Tibial artery (tissue), 4 donors: ENCODE data around the gene RIC1.
"Not testable (repeated sequence)": the region's sequence is repeated elsewhere in the genome, so short reads cannot be mapped to it uniquely, and the experiment has no call there.

Experiments
- DNase-seq, 2 donors: peaks; one replicate each; pipeline ENCODE4 v3.0.0-alpha.2; 2019
- H3K27ac ChIP-seq, 2 donors: fragments of 200-600 bp; sonication (generic) in 1 of 2; 1 replicate in 1 of 2; 2 replicates in 1 of 2; pipeline ENCODE4 v1.5.1; 2018 to 2019; ENCODE audit warnings: mild to moderate bottlenecking in 1 of 2
- H3K27me3 ChIP-seq, 2 donors: fragments of 200-600 bp; sonication (generic) in 1 of 2; one replicate each; pipeline versions ENCODE4 v1.5.1 to v1.6.0; 2016 to 2019
- H3K36me3 ChIP-seq, 3 donors: fragments of 200-600 bp; sonication (generic) in 2 of 3; one replicate each; pipeline ENCODE4 v1.5.1; 2016 to 2019; ENCODE audit warnings: mild to moderate bottlenecking in 2 of 3
- H3K4me1 ChIP-seq, 4 donors: fragments of 200-600 bp; sonication (generic) in 2 of 4; 1 replicate in 3 of 4; 2 replicates in 1 of 4; pipeline ENCODE4 v1.5.1; 2016 to 2019
- H3K4me3 ChIP-seq, 2 donors: fragments of 200-600 bp; sonication (generic) in 1 of 2; 1 replicate in 1 of 2; 2 replicates in 1 of 2; pipeline ENCODE4 v1.5.1; 2018 to 2019; ENCODE audit warnings: mild to moderate bottlenecking in 2 of 2
- H3K9me3 ChIP-seq, 3 donors: fragments of 200-600 bp; sonication (generic) in 1 of 3; one replicate each; pipeline ENCODE4 v1.5.1; 2016 to 2019
- CTCF ChIP-seq, 2 experiments: fragments of 200-600 bp in 1 of 2; fragments of 450-650 bp in 1 of 2; IDR thresholded peaks; one replicate each; pipeline ENCODE4 v1.5.1; 2017 to 2019; ENCODE audit warnings: antibody characterized with exemption in 2 of 2, mild to moderate bottlenecking in 1 of 2, moderate library complexity in 1 of 2
- intact Hi-C: fragments of 100-400 bp; cut with DNase I; formaldehyde crosslinking; loops from one replicate; pipeline ENCODE4 v1.15.0; 2023; ENCODE audit warnings: low total_unique reads

The RIC1 gene

GRCh38 chr9:5767968-5768932 lies 139.3 kb downstream of the RIC1 start:
- H3K27ac ChIP-seq = no peak overlapping the region
- no peaks in the 10 kb centered on the region for H3K27me3 ChIP-seq
- H3K9me3 ChIP-seq = no peaks in the 10 kb centered on the region
- intact Hi-C loops = no loop called here
- no peak for DNase-seq
- TF ChIP-seq CTCF (IDR thresholded peaks at IDR 0.05) = no peak
- H3K36me3 ChIP-seq = peaks cover 75 to 96% (median 88%) of the 10 kb centered on the region in 3 donors
- no peak overlapping the region for H3K4me3 ChIP-seq
- H3K4me1 ChIP-seq = no peaks in the 10 kb centered on the region

GRCh38 chr9:5773324-5773999 lies 144.6 kb downstream of the RIC1 start:
- Histone ChIP-seq H3K9me3 (peaks cover 0 to 26% (median 2%) of the 10 kb centered on the region in 3 donors), H3K4me1 (no peaks in the 10 kb centered on the region), H3K4me3 (no peak overlapping the region), H3K36me3 (peaks cover 87 to 94% (median 92%) of the 10 kb centered on the region in 3 donors), H3K27ac (no peak overlapping the region), H3K27me3 (no peaks in the 10 kb centered on the region)
- no peak for DNase-seq
- intact Hi-C loops = no loop called here
- TF ChIP-seq CTCF (IDR thresholded peaks at IDR 0.05) = no peak

- H3K9me3 ChIP-seq = peaks cover 0 to 72% (median 18%) of the 10 kb centered on the region in 3 donors
- TF ChIP-seq CTCF (IDR thresholded peaks at IDR 0.05) = no peak
- H3K36me3 ChIP-seq = peaks cover 86 to 95% (median 89%) of the 10 kb centered on the region in 3 donors
- DNase-seq = no peak
- no peaks in the 10 kb centered on the region for H3K4me1 ChIP-seq
- H3K4me3 ChIP-seq = no peak overlapping the region
- H3K27me3 ChIP-seq = no peaks in the 10 kb centered on the region
- intact Hi-C loops = no loop called here
- H3K27ac ChIP-seq = no peak overlapping the region
These were observed 149.9 kb downstream of the RIC1 start for GRCh38 chr9:5778805-5779204.

- Histone ChIP-seq H3K36me3 (peaks cover 77 to 95% (median 80%) of the 10 kb centered on the region in 3 donors), H3K9me3 (peaks cover 0 to 77% (median 18%) of the 10 kb centered on the region in 3 donors)
- intact Hi-C loops, H3K4me3 ChIP-seq, DNase-seq, H3K27me3 ChIP-seq, H3K4me1 ChIP-seq, H3K27ac ChIP-seq: not testable (repeated sequence)
These were observed 150.9 kb downstream of the RIC1 start for GRCh38 chr9:5779705-5780218.

GRCh38 chr9:5783420-5783819 lies 154.5 kb downstream of the RIC1 start:
- DNase-seq, H3K4me1 ChIP-seq, intact Hi-C loops, H3K4me3 ChIP-seq, H3K27me3 ChIP-seq, H3K27ac ChIP-seq: not testable (repeated sequence)
- peaks cover 0 to 56% (median 16%) of the 10 kb centered on the region in 3 donors for H3K9me3 ChIP-seq
- H3K36me3 ChIP-seq = peaks cover 68 to 88% (median 70%) of the 10 kb centered on the region in 3 donors

- no peak for TF ChIP-seq CTCF (IDR thresholded peaks at IDR 0.05)
- Histone ChIP-seq H3K4me3 (no peak overlapping the region), H3K27ac (no peak overlapping the region), H3K9me3 (peaks cover 0 to 50% (median 11%) of the 10 kb centered on the region in 3 donors), H3K27me3 (no peaks in the 10 kb centered on the region), H3K4me1 (no peaks in the 10 kb centered on the region), H3K36me3 (peaks cover 63 to 83% (median 64%) of the 10 kb centered on the region in 3 donors)
- DNase-seq = no peak
- intact Hi-C loops = no loop called here
These were observed 155.1 kb downstream of the RIC1 start for GRCh38 chr9:5783982-5784381.
